ENCODE results near the gene H3-3A. TPM values are rescaled to one million over a fixed set of nuclear protein-coding genes. Genes with fewer than 3 reads are reported as not detected.

H3-3A gene
- total RNA-seq = 100 to 1,000 TPM; 743 to 759 TPM
- long read RNA-seq, transcript H3F3A-201 (3 exons, 1,308 nt) = minor isoform, 107 of 282 reads
- long read RNA-seq, transcript H3F3A-203 (4 exons, 1,088 nt) = major isoform, 168 of 282 reads
- long read RNA-seq, partial matches to known transcripts = 3 of 282 reads
- long read RNA-seq, other reads (novel, unspliced or antisense) = 4 of 282 reads

DNA sequence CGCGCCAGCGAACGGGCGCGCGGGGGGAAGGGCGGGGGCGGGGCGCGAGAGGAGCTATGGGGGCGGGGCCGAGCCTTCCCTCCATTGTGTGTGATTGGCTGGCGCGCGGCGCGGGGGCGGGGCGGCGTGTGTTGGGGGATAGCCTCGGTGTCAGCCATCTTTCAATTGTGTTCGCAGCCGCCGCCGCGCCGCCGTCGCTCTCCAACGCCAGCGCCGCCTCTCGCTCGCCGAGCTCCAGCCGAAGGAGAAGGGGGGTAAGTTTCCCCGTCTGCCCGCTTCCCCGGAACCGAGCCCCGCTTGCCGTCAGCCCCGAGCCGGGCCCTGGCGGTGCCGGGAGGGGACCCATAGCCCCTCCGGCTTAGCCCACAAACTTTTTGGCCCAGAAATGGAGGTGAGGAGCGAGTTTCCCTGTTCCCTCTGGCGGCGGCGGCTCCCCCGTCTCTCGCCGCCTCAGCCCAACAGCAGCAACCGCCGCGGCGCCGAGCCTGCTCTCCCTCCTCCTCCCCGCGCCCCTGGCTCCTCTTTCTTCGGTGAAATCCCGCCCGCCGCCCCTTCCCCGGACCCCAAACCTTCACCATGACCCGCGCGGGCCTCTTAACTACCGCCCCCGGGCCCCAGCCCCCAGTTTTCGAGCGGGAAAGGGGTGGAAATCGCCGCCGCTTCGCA, at the start of gene H3-3A:
Gene H3-3A (plus strand): TSS at position 159 of the 666 bp plus-strand sequence. CDS start 1,636 bp downstream, outside the sequence.
- DNase-seq (peak; percentile 97 to 100), ATAC-seq (peak; percentile 81)
- intact Hi-C loops (cut with DNase I, micrococcal nuclease) = loop anchor here in 1 of 2 donors (10.0 kb wide), 1 partner anchor 62 kb away; no protein-coding TSS in a partner anchor

DNA sequence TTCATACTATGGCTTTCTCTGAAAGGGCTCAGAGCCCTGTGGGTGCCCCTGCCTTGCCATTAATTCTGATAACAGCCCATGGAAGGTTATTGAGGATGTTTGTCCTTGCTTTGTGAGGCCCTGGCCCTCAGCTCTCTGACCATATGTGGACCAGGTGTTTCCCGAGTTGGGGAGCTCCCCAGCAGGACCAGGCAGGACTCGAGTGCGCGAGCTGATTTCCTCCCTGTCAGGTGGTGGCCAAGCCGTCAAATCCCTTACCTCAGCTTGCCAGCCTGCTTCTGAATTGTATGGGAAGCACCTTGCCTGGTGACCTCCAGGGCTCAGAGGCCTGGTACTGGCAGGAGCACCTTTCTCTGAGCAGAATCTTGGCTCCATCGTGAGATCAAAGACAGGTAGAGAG, 45.4 kb upstream of the H3-3A start:
- DNase-seq (no peak), ATAC-seq (no peak)
- intact Hi-C loops (cut with DNase I, micrococcal nuclease) = no loop called here

DNA sequence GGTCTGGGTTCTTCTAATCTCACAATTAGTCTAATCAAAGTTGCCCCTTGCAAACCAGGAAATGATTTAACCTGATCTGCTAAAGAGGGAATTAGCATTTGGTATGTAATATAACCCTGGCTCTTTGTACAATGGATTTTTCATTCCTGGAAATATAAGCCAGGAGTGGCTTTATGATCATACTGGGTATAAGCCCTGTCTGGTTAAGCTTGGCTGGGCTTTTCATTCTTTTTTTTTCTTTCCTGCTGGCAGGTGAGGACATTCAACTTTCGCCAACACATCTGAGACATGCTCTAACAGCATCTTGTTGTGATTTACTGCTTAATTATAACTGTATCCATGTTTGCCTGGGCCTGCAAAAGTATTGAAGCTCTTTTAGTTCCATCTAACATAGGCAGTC, 42.9 kb upstream of the H3-3A start:
- intact Hi-C loops (cut with DNase I, micrococcal nuclease) = no loop called here
- DNase-seq (no peak), ATAC-seq (peak; percentile 88)

DNA sequence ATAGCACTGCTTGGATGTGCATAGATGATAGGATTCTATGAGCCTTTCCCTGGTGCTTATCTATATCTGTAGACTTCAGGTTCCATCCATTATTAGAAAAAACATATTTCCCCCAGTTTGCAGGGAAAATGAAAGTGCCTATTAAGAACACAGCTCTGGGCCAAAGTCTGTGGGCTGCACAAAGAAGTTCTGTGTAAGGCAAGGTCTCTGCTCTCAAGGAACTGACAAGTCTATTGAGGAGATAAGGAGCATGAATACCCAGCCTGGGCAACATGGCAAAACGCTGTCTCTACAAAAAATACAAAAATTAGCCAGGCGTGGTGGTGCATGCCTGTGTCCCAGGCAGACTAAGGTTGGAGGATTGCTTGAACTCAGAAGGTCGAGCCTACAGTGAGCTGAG, 41.1 kb upstream of the H3-3A start:
- no peak for ATAC-seq
- DNase-seq = no peak
- intact Hi-C loops (cut with DNase I, micrococcal nuclease) = no loop called here

DNA sequence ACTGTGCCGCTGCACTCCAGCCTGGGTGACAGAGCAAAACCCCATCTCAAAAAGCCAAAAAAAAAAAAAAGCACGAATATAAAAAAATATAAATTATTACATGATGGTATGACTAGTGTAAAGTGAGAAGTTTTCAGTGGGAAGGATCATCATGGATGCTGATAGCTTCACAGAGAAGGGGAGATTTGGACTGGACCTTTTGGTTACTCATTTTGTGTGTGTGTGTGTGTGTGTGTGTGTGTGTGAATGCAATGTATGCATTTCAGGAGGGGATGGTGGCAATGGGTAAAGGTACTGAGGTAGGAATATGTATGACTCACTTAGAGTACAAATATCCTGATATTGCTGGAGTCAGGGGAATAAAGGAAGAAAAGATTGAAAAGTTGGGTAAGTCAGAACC, 40.7 kb upstream of the H3-3A start:
- DNase-seq = no peak
- intact Hi-C loops (cut with DNase I, micrococcal nuclease) = no loop called here
- ATAC-seq = no peak

DNA sequence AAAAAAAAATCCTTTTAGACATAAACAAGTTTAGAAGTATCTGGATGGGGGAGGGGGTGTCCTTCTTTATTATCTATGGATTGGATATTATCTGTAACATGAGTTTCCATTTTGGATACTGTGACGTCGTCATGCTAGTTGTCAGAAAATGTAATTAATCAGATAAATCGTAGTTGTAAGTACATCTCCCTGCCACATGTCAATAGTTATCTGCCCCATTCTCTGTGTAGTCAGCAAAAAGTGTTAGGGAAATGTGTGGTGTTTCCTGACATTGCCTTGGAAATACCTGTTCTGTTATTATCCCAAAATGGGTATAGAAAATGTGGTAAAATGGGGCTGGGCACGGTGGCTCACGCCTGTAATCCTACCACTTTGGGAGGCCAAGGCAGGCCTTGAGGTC, 38.8 kb upstream of the H3-3A start:
- DNase-seq (no peak), ATAC-seq (no peak)
- intact Hi-C loops (cut with DNase I, micrococcal nuclease) = no loop called here

DNA sequence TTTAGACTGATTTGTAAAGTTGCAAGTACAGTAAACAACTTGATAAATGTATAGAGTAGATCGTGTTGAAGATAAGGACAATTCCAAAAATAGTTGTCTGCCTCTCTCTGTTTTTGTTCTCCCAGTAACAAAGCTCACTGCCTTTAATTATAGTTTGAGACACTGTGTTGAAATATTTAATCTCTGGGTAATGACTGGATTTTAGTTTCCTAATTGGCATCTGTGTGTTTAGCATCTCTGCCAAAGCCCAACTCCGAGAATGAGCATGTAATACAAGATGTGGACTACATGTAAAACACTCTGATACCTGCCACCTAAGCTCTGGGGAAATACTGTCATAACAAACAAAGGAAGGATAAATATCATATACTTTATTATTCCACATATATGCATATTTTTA, 35.7 kb upstream of the H3-3A start:
- DNase-seq = no peak
- no peak for ATAC-seq
- intact Hi-C loops (cut with DNase I, micrococcal nuclease) = no loop called here

DNA sequence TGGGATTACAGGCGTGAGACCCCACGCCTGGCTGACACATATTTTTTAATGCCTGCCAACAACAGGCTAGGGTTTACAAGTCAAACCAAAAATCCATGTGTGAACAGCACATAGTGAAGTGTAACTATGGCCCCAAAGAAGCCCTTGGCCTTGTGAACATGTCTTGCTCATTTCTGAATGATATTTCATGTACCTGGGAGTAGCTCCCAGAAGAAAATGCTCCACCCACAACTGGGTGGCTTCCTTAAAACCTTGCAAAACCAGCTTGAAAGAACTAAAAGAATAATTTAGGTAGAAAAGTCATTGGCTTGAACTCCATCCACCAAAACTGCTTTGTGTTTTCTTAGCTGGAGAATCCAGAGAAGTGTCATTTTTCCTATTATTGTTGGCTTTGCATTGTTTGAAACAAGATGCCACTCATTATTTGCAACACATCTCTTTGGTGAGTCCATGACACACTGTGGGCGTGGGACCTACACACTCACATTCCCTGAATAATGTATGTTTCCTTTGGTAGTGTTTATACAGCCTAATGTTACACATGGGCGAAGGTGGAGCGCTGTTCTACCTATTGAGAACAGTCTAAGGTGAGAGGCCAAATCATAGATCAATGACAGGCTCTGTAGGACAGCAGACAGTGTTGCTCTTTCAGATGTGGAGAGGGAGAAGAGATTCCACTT, 34.8 kb upstream of the H3-3A start:
- ATAC-seq (peak; percentile 45), DNase-seq (peak in 1 of 2 donors; percentile 46)
- intact Hi-C loops (cut with DNase I, micrococcal nuclease) = no loop called here

DNA sequence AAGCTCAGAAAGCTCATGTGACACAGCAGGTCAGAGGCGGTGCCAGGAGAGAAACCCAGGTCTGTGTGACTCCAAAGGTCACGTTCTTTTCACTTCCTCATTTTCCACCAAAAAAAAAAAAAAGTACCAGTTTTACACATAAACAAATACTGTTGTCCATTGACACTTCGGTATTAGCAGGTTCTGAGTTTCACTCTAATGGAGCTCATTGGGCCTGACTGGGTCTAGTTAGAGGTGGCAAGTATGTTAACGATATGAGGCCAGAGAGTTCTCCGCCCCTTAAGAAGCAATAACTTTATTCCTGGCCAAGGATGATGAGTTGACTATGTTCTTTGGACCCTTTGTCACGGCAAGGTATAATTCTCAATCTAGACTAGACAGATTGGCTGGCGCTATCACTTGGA, 33.4 kb upstream of the H3-3A start:
- intact Hi-C loops (cut with DNase I, micrococcal nuclease) = no loop called here
- ATAC-seq (peak; percentile 88), DNase-seq (peak; percentile 69 to 83)

DNA sequence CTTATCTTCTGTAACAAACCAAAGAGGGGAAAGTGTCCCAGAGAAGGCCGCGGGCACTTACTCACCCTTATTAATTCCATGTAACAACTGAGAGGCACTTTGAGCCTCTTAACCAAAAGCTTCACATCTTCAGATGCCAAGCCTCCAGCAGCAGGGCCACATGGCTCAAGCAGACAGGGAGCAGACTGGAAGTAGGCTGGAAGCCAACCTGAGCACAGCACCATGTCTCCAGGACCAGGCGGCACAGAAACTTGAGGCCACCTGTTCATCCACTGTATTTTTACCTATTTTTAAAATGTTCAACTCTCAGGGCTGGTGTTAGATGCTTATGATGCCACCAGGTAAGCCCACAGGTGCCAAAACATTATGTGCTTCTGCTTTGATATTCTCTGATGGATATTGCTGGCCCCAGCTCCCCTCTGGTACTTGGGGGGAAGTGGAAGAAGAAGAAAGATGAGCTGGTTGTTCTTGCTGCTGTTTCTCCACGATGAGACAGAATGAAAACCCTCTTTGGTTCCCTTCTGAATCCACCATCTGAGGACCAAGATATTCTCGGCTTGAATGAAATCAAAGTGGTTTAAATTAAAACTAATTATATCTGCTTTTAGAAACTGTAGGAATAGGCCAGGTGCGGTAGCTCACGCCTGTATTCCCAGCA, 32.8 kb upstream of the H3-3A start:
- ATAC-seq (peak; percentile 45), DNase-seq (peak; percentile 24 to 54)
- intact Hi-C loops (cut with DNase I, micrococcal nuclease) = no loop called here

DNA sequence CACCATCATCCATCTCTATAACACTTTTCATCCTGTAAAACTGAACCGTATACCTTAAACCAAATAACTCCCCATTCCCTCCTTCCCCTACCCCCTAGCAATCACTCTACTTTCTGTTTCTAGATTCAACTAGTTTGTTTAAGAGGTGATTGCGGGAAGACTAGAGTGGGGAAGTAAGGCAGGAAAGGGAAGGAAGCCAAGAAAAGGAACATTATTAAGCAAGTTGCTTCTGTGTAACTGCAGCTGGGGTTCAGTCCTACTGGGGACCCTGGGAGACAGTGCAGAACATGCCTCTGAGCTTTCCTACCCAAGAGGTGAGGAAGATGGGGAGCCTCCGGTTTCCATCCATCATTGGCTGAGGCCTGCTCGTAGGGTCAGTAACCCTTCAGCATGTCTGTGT, 28.9 kb upstream of the H3-3A start:
- intact Hi-C loops (cut with DNase I, micrococcal nuclease) = no loop called here
- no peak for DNase-seq
- ATAC-seq = no peak

DNA sequence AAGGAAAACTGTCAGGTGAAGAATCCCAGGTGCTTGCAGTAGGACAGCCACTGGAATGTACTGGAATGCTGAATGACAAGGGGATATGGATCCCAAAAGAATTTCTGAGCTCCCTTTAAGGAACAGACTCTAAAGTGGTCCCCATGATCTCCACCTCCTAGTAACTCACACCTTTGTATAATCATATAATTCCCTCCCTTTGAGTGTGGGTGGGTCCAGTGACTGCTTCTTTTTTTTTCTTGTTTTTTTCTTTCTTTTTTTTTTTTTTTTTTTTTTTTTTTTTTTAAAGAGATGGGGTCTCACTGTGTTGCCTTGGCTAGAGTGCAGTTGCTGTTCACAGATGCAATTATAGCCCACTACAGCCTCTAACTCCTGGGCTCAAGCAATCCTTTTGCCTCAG, 28.5 kb upstream of the H3-3A start:
- DNase-seq (no peak), ATAC-seq (no peak)
- intact Hi-C loops (cut with DNase I, micrococcal nuclease) = no loop called here

DNA sequence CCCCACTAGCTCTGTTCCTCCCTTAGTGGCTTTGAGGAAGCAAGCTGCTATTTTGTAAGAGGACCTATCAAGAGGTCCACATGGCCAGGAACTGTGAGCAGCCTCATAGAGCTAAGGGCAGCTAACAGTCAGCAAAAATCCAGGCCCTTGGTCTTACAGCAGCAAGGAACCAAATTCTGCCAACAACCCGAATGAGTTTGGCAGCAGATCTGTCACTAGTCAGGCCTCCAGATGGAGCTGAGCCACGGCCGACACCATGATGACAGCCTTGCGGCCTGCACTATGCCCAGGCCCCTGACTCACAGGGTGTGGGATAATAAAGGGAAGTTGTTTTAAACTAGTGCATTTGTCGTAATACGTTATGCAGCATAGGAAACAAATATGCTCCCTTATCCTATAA, 28.0 kb upstream of the H3-3A start:
- DNase-seq = peak; percentile 74 to 89
- intact Hi-C loops (cut with DNase I, micrococcal nuclease) = no loop called here
- peak; percentile 76 for ATAC-seq

DNA sequence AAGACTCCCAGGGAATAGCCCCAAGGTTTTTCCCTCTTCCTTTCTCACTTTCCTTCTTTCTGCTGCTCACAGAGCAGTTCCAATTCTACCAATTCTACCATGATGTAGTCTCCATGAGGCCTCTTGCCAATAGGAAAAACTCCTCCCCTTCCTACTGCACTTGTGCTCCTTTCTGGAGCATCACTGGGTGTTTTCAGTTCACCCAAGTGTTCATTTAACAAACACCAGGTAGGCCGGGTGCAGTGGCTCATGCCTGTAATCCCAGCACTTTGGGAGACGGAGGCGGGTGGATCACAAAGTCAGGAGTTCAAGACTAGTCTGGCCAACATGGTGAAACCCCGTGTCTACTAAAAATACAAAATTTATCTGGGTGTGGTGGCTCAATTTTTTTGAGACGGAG, 26.6 kb upstream of the H3-3A start:
- DNase-seq (no peak), ATAC-seq (no peak)
- intact Hi-C loops (cut with DNase I, micrococcal nuclease) = no loop called here

DNA sequence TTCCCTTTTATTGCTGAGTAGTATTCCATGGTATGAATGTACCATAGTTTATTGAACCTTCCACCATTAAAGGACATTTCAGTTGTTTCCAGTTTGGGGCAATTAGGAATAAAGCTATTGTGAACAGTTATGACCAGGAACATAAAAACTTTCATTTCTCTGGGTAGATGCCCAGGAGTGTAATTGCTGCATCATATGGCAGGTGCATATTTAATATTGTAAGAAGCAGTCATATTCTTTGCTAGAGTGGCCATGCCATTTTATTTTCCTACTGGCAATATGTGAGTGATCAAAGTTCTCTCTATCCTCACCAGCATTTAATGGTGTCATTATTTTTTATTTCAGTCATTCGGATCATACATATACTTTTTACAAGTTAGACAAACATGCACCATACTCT, 23.9 kb upstream of the H3-3A start:
- intact Hi-C loops (cut with DNase I, micrococcal nuclease) = no loop called here
- DNase-seq = no peak
- peak; percentile 82 for ATAC-seq

DNA sequence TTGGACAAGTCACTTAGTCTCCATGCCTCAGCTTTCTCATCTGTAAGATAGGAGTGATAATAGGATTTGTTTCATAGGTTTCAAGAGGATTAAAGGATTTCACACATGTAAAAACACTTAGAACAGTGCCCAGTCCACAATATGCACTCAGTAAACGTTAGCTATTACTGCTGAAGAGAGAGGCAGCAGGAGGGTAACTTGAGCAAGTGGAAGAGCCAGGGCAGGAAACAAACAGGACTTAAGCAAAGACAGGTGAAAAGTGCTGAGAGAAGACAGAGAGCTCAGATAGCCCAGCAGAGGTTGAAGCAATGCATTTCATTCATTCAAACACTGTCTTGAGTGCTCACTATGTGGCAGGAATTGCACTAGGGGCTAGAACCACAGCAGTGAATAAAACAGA, 21.1 kb upstream of the H3-3A start:
- ATAC-seq (no peak), DNase-seq (no peak)
- intact Hi-C loops (cut with DNase I, micrococcal nuclease) = no loop called here

DNA sequence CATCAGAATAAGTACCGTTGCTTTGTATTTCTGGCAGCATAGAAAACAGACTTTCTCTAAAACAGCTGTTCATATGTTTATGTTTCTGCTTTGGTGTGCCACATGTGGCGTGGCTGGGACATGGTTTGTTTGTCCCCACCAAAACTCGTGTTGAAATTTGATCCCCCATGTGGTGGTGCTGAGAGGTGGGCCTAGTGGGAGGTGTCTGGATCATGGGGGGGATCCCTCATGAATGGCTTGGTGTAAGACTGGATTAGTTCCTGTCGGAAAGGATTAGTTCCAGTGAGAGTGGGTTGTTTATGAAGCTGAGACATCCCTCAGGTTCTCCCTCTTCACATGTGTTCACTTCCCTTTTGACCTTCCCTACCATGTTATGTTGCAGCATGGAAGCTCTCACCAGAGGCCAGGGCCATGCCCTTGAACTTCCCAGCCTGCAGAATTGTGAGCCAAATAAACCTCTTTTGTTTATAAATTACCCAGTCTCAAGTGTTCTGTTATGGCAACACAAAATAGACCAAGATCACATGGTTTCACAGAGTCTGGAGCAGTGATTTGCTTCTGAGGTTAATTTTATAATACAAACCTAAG, 17.9 kb upstream of the H3-3A start:
- ATAC-seq (no peak), DNase-seq (no peak)
- intact Hi-C loops (cut with DNase I, micrococcal nuclease) = no loop called here

DNA sequence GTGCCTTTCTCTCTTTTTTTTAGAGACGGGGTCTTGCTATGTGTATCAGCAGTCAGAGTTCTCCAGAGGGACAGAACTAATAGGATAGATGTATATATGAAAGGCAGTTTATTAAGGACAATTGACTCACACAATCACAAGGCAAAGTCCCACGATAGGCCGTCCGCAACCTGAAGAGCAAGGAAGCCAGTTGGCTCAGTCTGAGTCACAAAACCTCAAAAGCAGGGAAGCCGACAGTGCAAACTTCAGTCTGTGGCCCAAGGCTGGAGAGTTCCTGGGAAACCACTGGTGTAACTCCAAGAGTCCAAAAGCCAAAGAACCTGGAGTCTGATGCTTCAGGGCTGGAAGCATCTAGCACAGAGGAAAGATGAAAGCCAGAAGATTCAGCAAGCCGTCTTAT, 16.3 kb upstream of the H3-3A start:
- intact Hi-C loops (cut with DNase I, micrococcal nuclease) = no loop called here
- DNase-seq = peak in 1 of 2 donors; percentile 44
- ATAC-seq = peak; percentile 93

DNA sequence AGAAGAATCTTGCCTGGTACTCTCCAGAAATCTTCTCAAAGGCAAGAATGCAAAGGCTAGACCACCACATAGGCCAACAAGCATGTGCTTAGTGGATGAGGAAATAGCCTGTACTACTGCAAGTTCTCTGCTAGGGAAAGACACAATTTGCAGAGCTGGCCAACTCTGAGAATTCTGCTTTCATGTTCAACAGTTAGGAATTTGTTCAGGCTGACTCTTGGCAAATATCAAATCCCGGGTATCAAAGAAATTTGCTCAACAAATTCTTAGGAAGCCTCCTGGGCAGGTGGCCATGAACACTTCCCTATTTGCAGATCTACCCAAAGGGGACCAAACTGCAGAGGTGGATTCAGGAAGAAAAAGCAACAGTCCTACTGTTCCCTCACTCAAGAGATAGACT, 15.0 kb upstream of the H3-3A start:
- ATAC-seq (no peak), DNase-seq (no peak)
- intact Hi-C loops (cut with DNase I, micrococcal nuclease) = no loop called here

DNA sequence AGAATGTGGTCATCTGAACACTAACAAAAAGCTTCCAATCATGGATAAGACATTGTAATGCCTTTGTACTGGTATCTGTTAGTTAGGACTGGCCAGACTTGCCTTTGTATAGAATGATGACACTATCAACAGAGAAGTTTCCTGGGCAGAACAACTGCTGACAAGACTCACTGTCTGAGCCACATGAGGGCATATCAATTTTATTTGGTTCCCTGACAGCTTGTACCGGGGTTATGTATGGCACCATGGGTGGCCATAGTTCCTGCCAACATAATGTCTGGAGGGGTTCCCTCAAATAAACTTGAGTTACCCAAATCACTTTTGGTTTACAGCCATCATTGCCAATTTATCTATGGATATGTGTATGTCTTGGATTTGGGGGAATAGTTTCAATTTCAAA, 13.6 kb upstream of the H3-3A start:
- intact Hi-C loops (cut with DNase I, micrococcal nuclease) = no loop called here
- no peak for DNase-seq
- ATAC-seq = no peak

Measured in left colon (tissue), 2 donors.